ENCODE measurements around the gene ZBTB46.

DNA sequence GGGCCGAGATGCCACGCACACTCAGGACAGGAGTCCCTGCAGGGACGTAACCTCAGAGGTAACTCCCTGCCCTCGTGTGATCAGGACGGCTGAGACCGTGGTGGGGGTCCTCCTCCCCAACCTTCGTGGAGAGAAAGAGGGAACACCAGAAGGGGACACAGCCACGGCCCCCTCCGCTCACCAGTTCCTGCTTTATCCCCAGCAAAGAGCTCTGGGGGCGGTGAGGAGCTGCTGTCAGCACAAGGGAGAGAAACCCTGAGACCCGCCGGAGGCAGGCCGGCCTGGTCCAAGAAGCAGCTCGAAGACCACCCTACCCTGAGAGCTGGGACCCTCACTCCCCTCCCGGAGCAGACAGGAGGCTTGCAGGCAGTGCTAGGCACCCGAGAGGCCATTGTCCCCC is 47.1 kb downstream of the ZBTB46 start:
- TF ChIP-seq, protein P1, sequence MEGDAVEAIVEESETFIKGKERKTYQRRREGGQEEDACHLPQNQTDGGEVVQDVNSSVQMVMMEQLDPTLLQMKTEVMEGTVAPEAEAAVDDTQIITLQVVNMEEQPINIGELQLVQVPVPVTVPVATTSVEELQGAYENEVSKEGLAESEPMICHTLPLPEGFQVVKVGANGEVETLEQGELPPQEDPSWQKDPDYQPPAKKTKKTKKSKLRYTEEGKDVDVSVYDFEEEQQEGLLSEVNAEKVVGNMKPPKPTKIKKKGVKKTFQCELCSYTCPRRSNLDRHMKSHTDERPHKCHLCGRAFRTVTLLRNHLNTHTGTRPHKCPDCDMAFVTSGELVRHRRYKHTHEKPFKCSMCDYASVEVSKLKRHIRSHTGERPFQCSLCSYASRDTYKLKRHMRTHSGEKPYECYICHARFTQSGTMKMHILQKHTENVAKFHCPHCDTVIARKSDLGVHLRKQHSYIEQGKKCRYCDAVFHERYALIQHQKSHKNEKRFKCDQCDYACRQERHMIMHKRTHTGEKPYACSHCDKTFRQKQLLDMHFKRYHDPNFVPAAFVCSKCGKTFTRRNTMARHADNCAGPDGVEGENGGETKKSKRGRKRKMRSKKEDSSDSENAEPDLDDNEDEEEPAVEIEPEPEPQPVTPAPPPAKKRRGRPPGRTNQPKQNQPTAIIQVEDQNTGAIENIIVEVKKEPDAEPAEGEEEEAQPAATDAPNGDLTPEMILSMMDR (IDR thresholded peaks at IDR 0.05): no peak
- no peak for TF ChIP-seq POLR2A (IDR thresholded peaks at IDR 0.05)

Data from prostate gland (tissue), 2 donors.